ENCODE data around the gene A2ML1. TPM values are rescaled to one million over a fixed set of nuclear protein-coding genes. Genes with fewer than 3 reads are reported as not detected.
A peak's percentile ranks its signal among the peaks of the same experiment; 100 is the strongest.

The A2ML1 gene
- polyA plus RNA-seq (2013) = 2.9 and 3.1 TPM in 2 replicates

DNA sequence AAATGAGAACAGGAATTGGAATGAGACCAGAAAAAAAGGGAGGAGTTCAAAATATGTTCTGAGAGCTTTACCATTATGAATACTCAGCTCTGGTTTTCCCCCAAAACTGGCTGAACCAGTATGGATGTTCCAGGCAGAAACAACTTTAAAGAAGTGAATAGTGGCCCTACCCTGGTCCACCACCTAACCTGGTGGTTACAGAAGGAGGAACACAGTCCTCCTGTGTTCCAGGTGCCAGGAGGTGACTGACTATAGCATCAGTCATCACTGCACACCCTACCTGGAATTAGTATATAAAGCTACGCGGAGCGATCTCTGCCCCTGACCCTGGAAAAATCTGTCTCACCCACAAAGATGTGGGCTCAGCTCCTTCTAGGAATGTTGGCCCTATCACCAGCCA lies at the start of gene A2ML1:
TSS of gene A2ML1 (plus strand) at position 324 of the 400 bp plus-strand sequence. CDS start at position 355, 31 bp downstream.
- H3K4me2 ChIP-seq (ENCODE audit: low read length) = no peak within 1 kb of the TSS
- H4K91ac ChIP-seq (ENCODE audit: low read depth, low read length) = peak within 1 kb of the TSS; percentile 95
- peak within 1 kb of the TSS; percentile 89 for H2BK12ac ChIP-seq (ENCODE audit: low read length)
- peak; percentile 72 to 87 for DNase-seq
- H3K9me3 ChIP-seq (ENCODE audit: insufficient read depth, low read depth, low read length) = no peaks in the 10 kb centered on the region
- peak within 1 kb of the TSS; percentile 85 for H3K27ac ChIP-seq (ENCODE audit: low read depth, low read length)
- H2BK120ac ChIP-seq (ENCODE audit: insufficient read depth, low read length, poor library complexity) = peak within 1 kb of the TSS; percentile 91
- H3K4ac ChIP-seq (ENCODE audit: low read depth, low read length) = peak within 1 kb of the TSS; percentile 82
- no peak within 1 kb of the TSS for H3K23ac ChIP-seq (ENCODE audit: low read length)
- no peaks in the 10 kb centered on the region for H3K79me2 ChIP-seq (ENCODE audit: control insufficient read depth, insufficient read depth, low read length, poor library complexity)
- peak within 1 kb of the TSS; percentile 74 for H2AK5ac ChIP-seq (ENCODE audit: low read length)
- no peak within 1 kb of the TSS for H3K18ac ChIP-seq (ENCODE audit: low read length)
- peaks cover 14 to 28% of the 10 kb centered on the region in 2 experiments for H3K4me1 ChIP-seq (ENCODE audit: control insufficient read depth in 1 of 2, insufficient read depth in 2 of 2, low read length in 2 of 2)
- no peak within 1 kb of the TSS for H2AFZ ChIP-seq (ENCODE audit: insufficient read depth, low read length, poor library complexity)
- H3K9ac ChIP-seq (ENCODE audit: low read length) = peak within 1 kb of the TSS; percentile 2
- H3K79me1 ChIP-seq (ENCODE audit: low read length) = peaks cover 28% of the 10 kb centered on the region
- no peaks in the 10 kb centered on the region for H3K36me3 ChIP-seq (ENCODE audit: control insufficient read depth in 1 of 2, insufficient read depth in 2 of 2, low read length in 2 of 2)
- no peak within 1 kb of the TSS for H4K12ac ChIP-seq (ENCODE audit: low read depth, low read length)
- H2BK5ac ChIP-seq (ENCODE audit: low read depth, low read length, poor library complexity) = peak within 1 kb of the TSS; percentile 90
- H4K8ac ChIP-seq (ENCODE audit: low read depth, low read length) = peak within 1 kb of the TSS; percentile 82
- H3K14ac ChIP-seq (ENCODE audit: low read length) = peak within 1 kb of the TSS; percentile 85
- no CpG with 5 or more reads among the region's 3 CpGs for WGBS (ENCODE audit: extremely low coverage, insufficient coverage, insufficient read length)
- no peaks in the 10 kb centered on the region for H3K27me3 ChIP-seq (ENCODE audit: insufficient read depth, low read length)
- H3K4me3 ChIP-seq (ENCODE audit: low read depth, low read length) = no peak within 1 kb of the TSS

GRCh38 chr12:8773461-8773860 lies 49.0 kb upstream of the A2ML1 start:
- H4K12ac ChIP-seq (ENCODE audit: low read depth, low read length) = no peak overlapping the region
- no peak overlapping the region for H3K27ac ChIP-seq (ENCODE audit: low read depth, low read length)
- no peak overlapping the region for H2BK5ac ChIP-seq (ENCODE audit: low read depth, low read length, poor library complexity)
- WGBS (ENCODE audit: extremely low coverage, insufficient coverage, insufficient read length) = no CpG with 5 or more reads among the region's 10 CpGs
- no peak overlapping the region for H3K18ac ChIP-seq (ENCODE audit: low read length)
- peaks cover 5 to 11% of the 10 kb centered on the region in 2 experiments for H3K36me3 ChIP-seq (ENCODE audit: control insufficient read depth in 1 of 2, insufficient read depth in 2 of 2, low read length in 2 of 2)
- H3K79me2 ChIP-seq (ENCODE audit: control insufficient read depth, insufficient read depth, low read length, poor library complexity) = no peaks in the 10 kb centered on the region
- H4K8ac ChIP-seq (ENCODE audit: low read depth, low read length) = no peak overlapping the region
- peaks cover 1% of the 10 kb centered on the region for H3K9me3 ChIP-seq (ENCODE audit: insufficient read depth, low read depth, low read length)
- DNase-seq = no peak
- no peak overlapping the region for H3K4ac ChIP-seq (ENCODE audit: low read depth, low read length)
- H3K4me2 ChIP-seq (ENCODE audit: low read length) = no peak overlapping the region
- no peak overlapping the region for H3K14ac ChIP-seq (ENCODE audit: low read length)
- no peak overlapping the region for H3K9ac ChIP-seq (ENCODE audit: low read length)
- H3K23ac ChIP-seq (ENCODE audit: low read length) = no peak overlapping the region
- no peak overlapping the region for H2BK120ac ChIP-seq (ENCODE audit: insufficient read depth, low read length, poor library complexity)
- no peak overlapping the region for H4K91ac ChIP-seq (ENCODE audit: low read depth, low read length)
- no peak overlapping the region for H3K4me3 ChIP-seq (ENCODE audit: low read depth, low read length)
- H2AK5ac ChIP-seq (ENCODE audit: low read length) = no peak overlapping the region
- H3K79me1 ChIP-seq (ENCODE audit: low read length) = no peaks in the 10 kb centered on the region
- H3K27me3 ChIP-seq (ENCODE audit: insufficient read depth, low read length) = no peaks in the 10 kb centered on the region
- H2AFZ ChIP-seq (ENCODE audit: insufficient read depth, low read length, poor library complexity) = no peak overlapping the region
- H2BK12ac ChIP-seq (ENCODE audit: low read length) = no peak overlapping the region
- H3K4me1 ChIP-seq (ENCODE audit: control insufficient read depth in 1 of 2, insufficient read depth in 2 of 2, low read length in 2 of 2) = peaks cover 5 to 7% of the 10 kb centered on the region in 2 experiments

DNA sequence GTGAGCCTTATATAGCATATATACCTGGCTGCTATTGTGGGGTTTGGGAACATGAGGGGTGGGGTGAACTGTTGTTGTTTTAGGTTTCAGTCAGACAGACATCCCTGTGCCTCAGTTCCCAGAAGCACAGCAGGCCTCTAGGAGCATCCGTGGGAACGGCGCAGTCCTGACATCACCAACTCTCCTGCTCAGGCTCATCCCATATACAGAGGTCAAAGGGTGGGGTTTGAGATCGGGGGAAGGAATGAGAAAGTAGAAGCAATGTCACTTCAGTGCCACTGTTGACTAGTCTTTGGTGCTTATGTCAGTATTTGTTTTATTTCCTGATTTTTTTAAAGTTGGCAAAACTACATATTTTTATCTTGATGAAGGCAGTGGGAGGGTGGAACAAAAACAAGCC lies 43.1 kb upstream of the A2ML1 start:
- Histone ChIP-seq H3K23ac (ENCODE audit: low read length) (no peak overlapping the region), H2BK12ac (ENCODE audit: low read length) (no peak overlapping the region), H3K27me3 (ENCODE audit: insufficient read depth, low read length) (no peaks in the 10 kb centered on the region), H3K4me1 (ENCODE audit: control insufficient read depth in 1 of 2, insufficient read depth in 2 of 2, low read length in 2 of 2) (no peaks in the 10 kb centered on the region), H4K8ac (ENCODE audit: low read depth, low read length) (no peak overlapping the region), H3K79me1 (ENCODE audit: low read length) (no peaks in the 10 kb centered on the region), H3K9ac (ENCODE audit: low read length) (no peak overlapping the region), H3K79me2 (ENCODE audit: control insufficient read depth, insufficient read depth, low read length, poor library complexity) (no peaks in the 10 kb centered on the region), H3K4ac (ENCODE audit: low read depth, low read length) (no peak overlapping the region), H3K9me3 (ENCODE audit: insufficient read depth, low read depth, low read length) (no peaks in the 10 kb centered on the region), H2AK5ac (ENCODE audit: low read length) (no peak overlapping the region), H3K4me3 (ENCODE audit: low read depth, low read length) (no peak overlapping the region), H3K18ac (ENCODE audit: low read length) (no peak overlapping the region), H2BK120ac (ENCODE audit: insufficient read depth, low read length, poor library complexity) (no peak overlapping the region), H2AFZ (ENCODE audit: insufficient read depth, low read length, poor library complexity) (no peak overlapping the region), H3K4me2 (ENCODE audit: low read length) (no peak overlapping the region), H3K36me3 (ENCODE audit: control insufficient read depth in 1 of 2, insufficient read depth in 2 of 2, low read length in 2 of 2) (peaks cover 8 to 18% of the 10 kb centered on the region in 2 experiments), H4K12ac (ENCODE audit: low read depth, low read length) (peak overlapping the region; percentile 51), H3K27ac (ENCODE audit: low read depth, low read length) (no peak overlapping the region), H3K14ac (ENCODE audit: low read length) (no peak overlapping the region), H2BK5ac (ENCODE audit: low read depth, low read length, poor library complexity) (no peak overlapping the region), H4K91ac (ENCODE audit: low read depth, low read length) (no peak overlapping the region)
- no CpG with 5 or more reads among the region's 4 CpGs for WGBS (ENCODE audit: extremely low coverage, insufficient coverage, insufficient read length)
- no peak for DNase-seq

- DNase-seq = peak in 1 of 2 donors; percentile 25
- H2BK12ac ChIP-seq (ENCODE audit: low read length) = no peak overlapping the region
- H4K12ac ChIP-seq (ENCODE audit: low read depth, low read length) = no peak overlapping the region
- H2AFZ ChIP-seq (ENCODE audit: insufficient read depth, low read length, poor library complexity) = no peak overlapping the region
- peaks cover 8 to 20% of the 10 kb centered on the region in 2 experiments for H3K36me3 ChIP-seq (ENCODE audit: control insufficient read depth in 1 of 2, insufficient read depth in 2 of 2, low read length in 2 of 2)
- H3K9me3 ChIP-seq (ENCODE audit: insufficient read depth, low read depth, low read length) = no peaks in the 10 kb centered on the region
- no peak overlapping the region for H3K4me2 ChIP-seq (ENCODE audit: low read length)
- H3K23ac ChIP-seq (ENCODE audit: low read length) = no peak overlapping the region
- H3K27me3 ChIP-seq (ENCODE audit: insufficient read depth, low read length) = no peaks in the 10 kb centered on the region
- no peak overlapping the region for H3K4ac ChIP-seq (ENCODE audit: low read depth, low read length)
- no peak overlapping the region for H2AK5ac ChIP-seq (ENCODE audit: low read length)
- WGBS (ENCODE audit: extremely low coverage, insufficient coverage, insufficient read length) = no CpG with 5 or more reads among the region's 2 CpGs
- no peak overlapping the region for H2BK5ac ChIP-seq (ENCODE audit: low read depth, low read length, poor library complexity)
- H2BK120ac ChIP-seq (ENCODE audit: insufficient read depth, low read length, poor library complexity) = no peak overlapping the region
- H3K18ac ChIP-seq (ENCODE audit: low read length) = no peak overlapping the region
- no peak overlapping the region for H4K91ac ChIP-seq (ENCODE audit: low read depth, low read length)
- no peaks in the 10 kb centered on the region for H3K79me2 ChIP-seq (ENCODE audit: control insufficient read depth, insufficient read depth, low read length, poor library complexity)
- no peak overlapping the region for H4K8ac ChIP-seq (ENCODE audit: low read depth, low read length)
- H3K4me3 ChIP-seq (ENCODE audit: low read depth, low read length) = no peak overlapping the region
- H3K27ac ChIP-seq (ENCODE audit: low read depth, low read length) = no peak overlapping the region
- no peaks in the 10 kb centered on the region for H3K79me1 ChIP-seq (ENCODE audit: low read length)
- no peak overlapping the region for H3K14ac ChIP-seq (ENCODE audit: low read length)
- no peaks in the 10 kb centered on the region for H3K4me1 ChIP-seq (ENCODE audit: control insufficient read depth in 1 of 2, insufficient read depth in 2 of 2, low read length in 2 of 2)
- no peak overlapping the region for H3K9ac ChIP-seq (ENCODE audit: low read length)
Measured at GRCh38 chr12:8779862-8780261, 42.6 kb upstream of the A2ML1 start.
